Uterus (tissue), 4 donors: ENCODE measurements around the gene SEC22A. TPM values are rescaled to one million over a fixed set of nuclear protein-coding genes. Genes with fewer than 3 reads are reported as not detected.

Source experiments
- DNase-seq, 2 donors: peaks; one replicate each; pipeline ENCODE4 v3.0.0-alpha.2; 2019 to 2020
- H3K27ac ChIP-seq, 2 donors: fragments of 200-600 bp; sonication (generic); 1 replicate in 1 of 2; 2 replicates in 1 of 2; pipeline ENCODE4 v1.5.1; 2016 to 2018
- H3K27me3 ChIP-seq, 2 donors: fragments of 200-600 bp; sonication (generic); one replicate each; pipeline ENCODE4 v1.5.1; 2018 to 2019; ENCODE audit warnings: control low read depth in 1 of 2
- H3K36me3 ChIP-seq, 2 donors: fragments of 200-600 bp; sonication (generic); one replicate each; pipeline ENCODE4 v1.5.1; 2019; ENCODE audit warnings: control low read depth in 1 of 2
- H3K4me1 ChIP-seq, 2 donors: fragments of 200-600 bp; sonication (generic); one replicate each; pipeline ENCODE4 v1.5.1; 2018 to 2019; ENCODE audit warnings: control low read depth in 1 of 2
- H3K4me3 ChIP-seq, 2 donors: fragments of 200-600 bp; sonication (generic); 1 replicate in 1 of 2; 2 replicates in 1 of 2; pipeline ENCODE4 v1.5.1; 2018 to 2019; ENCODE audit warnings: mild to moderate bottlenecking in 1 of 2
- H3K9me3 ChIP-seq, 2 donors: fragments of 200-600 bp; sonication (generic); one replicate each; pipeline ENCODE4 v1.5.1; 2019; ENCODE audit warnings: control low read depth in 1 of 2
- CTCF ChIP-seq, 4 experiments: fragments of 200-600 bp in 2 of 4; fragments of 450-650 bp in 2 of 4; sonication (generic) in 2 of 4; IDR thresholded peaks; one replicate each; pipeline ENCODE4 v1.5.1; 2016 to 2019; ENCODE audit warnings: antibody characterized with exemption in 4 of 4, mild to moderate bottlenecking in 2 of 4, moderate library complexity in 1 of 4
- POLR2A ChIP-seq, 2 donors: fragments of 450-650 bp; IDR thresholded peaks; one replicate each; pipeline ENCODE4 v1.6.1; 2016; ENCODE audit warnings: antibody characterized with exemption in 2 of 2, mild to moderate bottlenecking in 1 of 2, moderate library complexity in 1 of 2
- intact Hi-C: fragments of 100-400 bp; cut with DNase I; formaldehyde crosslinking; loops from one replicate; pipeline ENCODE4 v1.15.1; 2023; ENCODE audit warnings: low total_unique reads
- total RNA-seq, 4 donors: library from RNA; depleted of rRNA in 3 of 4; stranded (reverse); fragments of >200 nt in 3 of 4; gene quantifications; one replicate each; pipeline versions ENCODE4 v1.1.0 to v1.2.4, GENCODE V29; 2014 to 2023
- donor health status: DM: yes; HTN: yes; CAD: no.

The SEC22A gene
- total RNA-seq, 4 donors from 2014 or later: 14.9 to 103 (median 35.6) TPM

GRCh38 chr3:123283074-123283473, 81.3 kb downstream of the SEC22A start:
- no peak for DNase-seq
- H3K4me1 ChIP-seq: no peaks in the 10 kb centered on the region
- no peaks in the 10 kb centered on the region for H3K27me3 ChIP-seq
- H3K9me3 ChIP-seq: no peaks in the 10 kb centered on the region
- no peak overlapping the region for H3K27ac ChIP-seq
- H3K36me3 ChIP-seq: no peaks in the 10 kb centered on the region
- intact Hi-C loops: no loop called here
- TF ChIP-seq CTCF (IDR thresholded peaks at IDR 0.05) (no peak), POLR2A (IDR thresholded peaks at IDR 0.05) (no peak)
- H3K4me3 ChIP-seq: no peak overlapping the region

GRCh38 chr3:123283657-123284398, 82.1 kb downstream of the SEC22A start:
- H3K4me1 ChIP-seq: no peaks in the 10 kb centered on the region
- H3K36me3 ChIP-seq: no peaks in the 10 kb centered on the region
- H3K4me3 ChIP-seq: no peak overlapping the region
- TF ChIP-seq POLR2A (IDR thresholded peaks at IDR 0.05): no peak
- no peak for TF ChIP-seq CTCF (IDR thresholded peaks at IDR 0.05)
- H3K27ac ChIP-seq: no peak overlapping the region
- no peaks in the 10 kb centered on the region for H3K27me3 ChIP-seq
- DNase-seq: no peak
- intact Hi-C loops: no loop called here
- H3K9me3 ChIP-seq: no peaks in the 10 kb centered on the region

- TF ChIP-seq CTCF (IDR thresholded peaks at IDR 0.05) (no peak), POLR2A (IDR thresholded peaks at IDR 0.05) (no peak)
- Histone ChIP-seq H3K9me3 (no peaks in the 10 kb centered on the region), H3K4me1 (no peaks in the 10 kb centered on the region), H3K36me3 (no peaks in the 10 kb centered on the region), H3K4me3 (no peak overlapping the region), H3K27me3 (no peaks in the 10 kb centered on the region), H3K27ac (no peak overlapping the region)
- no peak for DNase-seq
- intact Hi-C loops: no loop called here
Measured at GRCh38 chr3:123284399-123285010, 82.8 kb downstream of the SEC22A start.

GRCh38 chr3:123285066-123285465, 83.3 kb downstream of the SEC22A start:
- H3K27me3 ChIP-seq: no peaks in the 10 kb centered on the region
- DNase-seq: no peak
- TF ChIP-seq CTCF (IDR thresholded peaks at IDR 0.05): no peak
- H3K4me3 ChIP-seq: no peak overlapping the region
- H3K27ac ChIP-seq: no peak overlapping the region
- H3K4me1 ChIP-seq: no peaks in the 10 kb centered on the region
- intact Hi-C loops: no loop called here
- H3K9me3 ChIP-seq: no peaks in the 10 kb centered on the region
- no peaks in the 10 kb centered on the region for H3K36me3 ChIP-seq

DNA sequence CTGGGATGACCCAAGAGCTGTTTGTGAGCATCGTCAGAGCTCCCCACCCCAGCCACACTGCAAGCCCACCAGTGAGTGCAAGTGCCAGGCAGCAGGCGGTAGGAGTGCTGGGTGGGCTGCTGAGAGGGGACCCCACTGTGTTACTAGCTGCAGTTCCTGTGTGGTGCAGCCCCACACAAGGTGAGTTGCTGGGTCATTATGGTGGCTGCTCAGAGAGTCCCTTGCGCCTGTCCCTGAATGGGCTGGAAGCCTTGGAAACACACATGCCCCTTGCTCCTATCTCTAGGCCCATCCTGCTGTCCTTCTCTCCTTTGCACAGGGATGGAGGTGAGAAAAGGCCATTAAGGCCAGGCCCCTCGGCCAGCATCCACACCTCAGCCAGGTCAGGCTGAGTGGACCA, 83.7 kb downstream of the SEC22A start:
- Histone ChIP-seq H3K27me3 (no peaks in the 10 kb centered on the region), H3K4me1 (no peaks in the 10 kb centered on the region), H3K27ac (no peak overlapping the region), H3K36me3 (no peaks in the 10 kb centered on the region), H3K9me3 (no peaks in the 10 kb centered on the region), H3K4me3 (no peak overlapping the region)
- no peak for TF ChIP-seq POLR2A (IDR thresholded peaks at IDR 0.05)
- TF ChIP-seq CTCF (IDR thresholded peaks at IDR 0.05): no peak
- DNase-seq: no peak
- intact Hi-C loops: no loop called here
